HG03103 (cell line): ENCODE results near the gene FAAH.
"Not testable (repeated sequence)": the region's sequence is repeated elsewhere in the genome, so short reads cannot be mapped to it uniquely, and the experiment has no call there.

Experiments
- ATAC-seq: cut with Tn5 transposase; IDR thresholded peaks from one replicate; pipeline ENCODE4 v1.9.1; 2021; ENCODE audit warnings: low read depth; ENCODE audit not compliant: unreplicated experiment

The FAAH gene

GRCh38 chr1:46394108-46394871 is at the start of gene FAAH:
FAAH (plus strand) TSS chr1:46394317; CDS start chr1:46394349, 32 bp downstream.
- ATAC-seq, result no peak

DNA sequence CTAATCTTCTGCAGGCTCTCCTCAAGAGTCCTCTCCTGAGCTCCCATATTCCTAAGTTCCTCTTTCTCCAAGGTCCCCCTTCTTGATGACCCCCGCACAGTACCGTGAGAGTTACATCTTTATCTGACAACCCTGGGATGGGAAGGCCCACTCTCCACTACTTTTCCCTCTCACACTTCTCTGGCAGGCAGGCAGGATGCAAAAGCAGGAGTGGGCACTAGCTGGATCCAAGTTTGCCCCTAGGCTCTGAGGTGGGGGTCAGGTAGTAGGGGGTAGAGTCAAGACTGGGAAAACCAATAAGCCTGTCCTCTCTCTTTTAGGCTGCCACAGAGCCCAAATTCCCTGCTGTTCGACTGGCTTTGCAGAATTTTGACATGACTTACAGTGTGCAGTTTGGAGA is 49.6 kb upstream of the FAAH start:
- no peak for ATAC-seq

GRCh38 chr1:46345281-46345680 is 48.8 kb upstream of the FAAH start:
- ATAC-seq, result no peak

DNA sequence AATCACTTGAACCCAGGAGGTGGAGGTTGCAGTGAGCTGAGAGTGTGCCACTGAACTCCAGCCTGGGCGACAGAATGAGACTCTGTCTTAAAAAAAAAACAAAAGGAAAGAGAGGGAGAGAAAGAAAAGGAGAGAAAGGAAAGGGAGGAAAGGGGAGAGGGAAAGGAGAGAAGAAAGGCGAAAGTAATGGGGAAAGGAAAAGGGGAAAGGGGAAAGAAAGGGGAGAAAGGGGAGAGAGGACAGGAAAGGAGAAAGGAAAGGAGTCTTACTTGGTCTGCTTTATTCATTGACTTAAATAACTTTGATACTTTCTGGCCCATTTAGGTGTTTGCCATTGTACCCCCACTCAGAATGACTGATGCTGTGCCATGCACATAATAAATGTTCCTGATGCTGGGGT is 41.8 kb upstream of the FAAH start:
- ATAC-seq, result no peak

DNA sequence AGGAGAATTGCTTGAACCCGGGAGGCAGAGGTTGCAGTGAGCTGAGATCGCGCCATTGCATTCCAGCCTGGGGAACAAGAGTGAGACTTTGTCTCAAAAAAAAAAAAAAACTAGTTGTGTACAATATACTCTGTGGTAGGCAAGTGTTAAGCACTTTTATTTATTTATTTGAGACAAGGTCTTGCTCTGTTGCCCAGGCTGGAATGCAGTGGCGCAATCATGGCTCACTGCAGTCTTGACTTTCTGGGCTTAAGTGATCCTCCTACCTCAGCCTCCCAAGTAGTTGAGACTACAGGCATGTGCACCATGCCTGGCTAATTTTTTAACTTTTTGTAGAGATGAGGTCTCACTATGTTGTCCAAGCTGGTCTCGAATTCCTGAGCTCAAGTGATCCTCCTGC is 38.2 kb upstream of the FAAH start:
- ATAC-seq, result not testable (repeated sequence)

DNA sequence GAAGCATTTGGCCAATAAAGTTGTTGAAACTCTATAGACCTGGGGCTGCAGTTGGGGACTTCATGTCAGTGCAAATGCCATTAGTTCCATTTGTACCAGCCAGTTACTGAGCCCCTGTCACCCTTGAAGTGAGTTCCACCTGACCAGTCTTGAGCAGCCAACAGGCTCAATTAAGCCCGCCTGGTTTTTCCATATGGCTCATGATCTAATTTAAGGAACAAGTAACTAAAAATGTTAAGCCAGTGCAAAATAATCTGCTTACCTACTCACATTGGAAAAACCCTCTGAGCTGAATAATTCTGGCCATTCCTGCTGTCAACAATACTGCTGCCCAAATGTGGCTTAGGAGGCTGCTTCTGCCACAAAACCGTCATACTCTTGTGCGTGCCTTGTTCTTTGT is 32.0 kb upstream of the FAAH start:
- ATAC-seq, result no peak

DNA sequence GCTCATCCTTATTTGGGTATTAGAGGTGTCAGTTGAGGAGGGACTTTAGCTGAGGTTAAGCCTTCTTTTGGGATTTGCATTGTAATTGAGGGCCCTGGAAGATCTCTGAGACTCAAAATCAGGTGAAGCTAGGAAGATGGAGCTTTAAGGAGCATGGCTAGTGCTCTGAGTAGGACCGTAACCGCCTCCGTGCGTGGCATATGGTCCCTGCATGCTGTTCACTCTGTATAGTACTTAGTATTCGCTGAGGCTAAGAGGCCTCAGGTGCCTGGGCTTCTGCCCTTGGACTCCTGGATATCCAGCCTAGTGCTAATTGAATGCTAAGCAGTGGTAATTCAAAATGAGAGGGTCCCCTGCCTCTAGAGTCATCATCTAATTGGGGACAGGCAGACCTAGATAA is 31.0 kb upstream of the FAAH start:
- no peak for ATAC-seq

DNA sequence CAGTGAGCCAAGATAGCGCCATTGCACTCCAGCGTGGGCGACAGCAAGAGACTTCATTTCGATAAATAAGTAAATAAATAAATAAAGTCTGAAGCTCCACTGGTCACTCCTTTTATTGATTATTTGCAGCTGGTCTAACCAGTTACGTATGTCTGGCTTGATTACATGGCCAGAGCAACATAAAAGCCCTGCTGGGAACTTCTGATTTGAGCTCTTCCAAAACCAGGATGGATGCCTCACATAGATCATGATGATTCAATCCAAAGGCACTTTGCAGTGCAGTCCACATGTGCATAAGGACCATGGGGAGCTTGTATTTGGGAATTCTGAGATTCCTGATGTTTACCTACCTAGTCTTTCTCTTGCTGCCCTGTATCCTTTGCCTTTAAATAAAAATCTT is 29.5 kb upstream of the FAAH start:
- no peak for ATAC-seq

GRCh38 chr1:46365796-46366195 is 28.3 kb upstream of the FAAH start:
- ATAC-seq, result not testable (repeated sequence)

DNA sequence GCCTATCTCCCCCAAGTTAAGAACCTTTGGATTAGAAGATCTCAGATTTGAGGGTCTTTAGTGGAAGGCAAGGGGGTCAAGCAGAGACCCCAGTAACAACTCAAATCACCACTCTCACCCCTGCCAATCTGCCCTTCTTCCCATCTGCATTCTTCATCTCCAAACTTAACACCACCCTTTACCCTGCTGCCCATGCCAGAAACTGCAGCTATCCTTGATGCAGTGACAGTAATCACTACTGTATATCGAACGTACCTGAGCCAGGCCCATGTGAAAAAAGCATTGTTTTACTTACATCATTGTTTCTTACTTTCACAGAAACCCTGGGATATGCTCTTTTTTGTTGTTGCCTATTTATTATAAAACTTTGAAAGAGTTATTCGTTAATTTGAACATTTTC is 27.0 kb upstream of the FAAH start:
- ATAC-seq, result no peak

DNA sequence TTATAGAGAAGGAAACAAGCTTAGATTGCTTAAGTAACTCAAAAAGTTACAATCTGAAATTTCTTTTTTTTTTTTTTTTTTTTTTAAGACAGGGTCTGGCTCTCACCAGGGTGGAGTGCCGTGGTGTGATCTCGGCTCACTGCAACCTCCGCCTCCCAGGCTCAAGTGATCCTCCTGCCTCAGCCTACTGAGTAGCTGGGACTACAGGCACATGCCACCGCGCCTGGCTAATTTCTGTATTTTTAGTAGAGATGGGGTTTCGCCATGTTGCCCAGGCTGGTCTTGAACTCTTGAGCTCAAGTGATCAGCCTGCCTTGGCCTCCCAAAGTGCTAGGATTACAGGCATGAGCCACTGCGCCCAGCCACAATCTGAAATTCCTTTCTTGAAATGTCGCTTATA is 26.4 kb upstream of the FAAH start:
- not testable (repeated sequence) for ATAC-seq

DNA sequence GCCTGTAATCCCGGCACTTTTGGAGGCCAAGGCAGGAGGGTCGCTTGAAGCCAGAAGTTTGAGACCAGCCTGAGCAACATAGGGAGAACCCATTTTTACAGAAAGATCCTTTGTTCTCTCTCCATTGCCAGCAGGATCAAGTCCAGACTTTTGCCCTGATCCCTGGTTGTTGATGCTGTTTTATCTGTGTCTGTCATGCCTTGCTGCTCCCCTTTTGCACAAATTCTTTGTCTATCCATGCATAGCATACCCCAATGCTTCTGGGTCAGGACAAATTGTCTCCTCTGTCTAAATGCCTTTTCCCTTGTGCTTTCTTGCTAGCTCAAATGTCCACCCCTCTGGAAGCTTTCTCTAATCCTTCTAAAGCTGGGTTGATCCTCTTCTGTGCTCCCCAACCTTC is 25.3 kb upstream of the FAAH start:
- no peak for ATAC-seq

DNA sequence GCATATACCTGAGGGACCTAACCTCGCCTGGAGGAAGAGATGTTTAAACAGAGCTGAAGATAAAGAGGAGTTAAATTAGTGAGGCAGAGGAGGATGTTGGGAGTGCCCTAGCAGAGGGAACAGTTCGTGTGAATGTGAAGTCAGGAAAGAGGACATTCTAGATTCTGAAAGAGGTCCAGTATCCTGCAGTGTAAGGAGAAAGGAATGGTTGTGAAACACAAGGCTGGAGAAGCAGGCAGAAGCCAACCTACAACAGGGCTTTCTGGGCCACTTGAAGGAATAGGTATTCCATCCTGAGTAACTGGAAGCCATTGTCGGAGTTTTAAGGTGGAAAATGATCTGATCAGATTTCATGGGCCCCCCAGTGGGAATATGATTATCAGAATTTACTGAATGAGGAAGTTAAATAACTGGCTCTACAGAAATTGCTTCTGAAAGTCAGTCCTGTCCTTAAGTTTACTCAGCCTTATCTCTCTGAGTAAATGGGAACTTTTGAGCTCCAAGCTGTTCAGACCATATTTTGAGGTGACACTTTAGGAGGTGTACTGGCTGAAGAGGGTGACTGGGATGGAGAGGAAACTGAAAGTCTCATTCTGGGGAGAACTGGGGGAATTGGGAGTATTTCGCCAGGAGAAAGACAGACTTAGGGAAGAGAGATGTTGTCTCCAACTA is 24.4 kb upstream of the FAAH start:
- ATAC-seq, result no peak

DNA sequence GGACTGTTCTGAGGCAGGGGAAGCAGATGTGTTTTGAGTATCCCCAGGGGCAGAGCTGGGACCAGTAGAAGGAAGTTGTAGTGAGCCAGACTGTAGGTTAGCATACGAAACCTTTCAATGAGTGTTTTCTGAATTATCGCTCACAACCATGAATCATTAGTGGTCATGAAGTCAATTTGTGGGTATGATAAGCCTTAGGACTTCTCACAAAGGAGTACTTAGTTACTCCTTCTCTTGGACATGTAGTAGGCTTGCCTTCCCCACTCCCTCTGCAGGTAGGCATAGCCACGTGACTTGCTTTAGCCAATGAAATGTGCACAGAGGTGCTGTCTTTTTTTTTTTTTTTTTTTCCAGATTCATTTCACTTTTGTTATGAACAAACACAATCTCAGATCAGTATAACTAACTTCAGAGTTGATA is 23.9 kb upstream of the FAAH start:
- ATAC-seq, result no peak

GRCh38 chr1:46372431-46372830 is 21.7 kb upstream of the FAAH start:
- no peak for ATAC-seq

DNA sequence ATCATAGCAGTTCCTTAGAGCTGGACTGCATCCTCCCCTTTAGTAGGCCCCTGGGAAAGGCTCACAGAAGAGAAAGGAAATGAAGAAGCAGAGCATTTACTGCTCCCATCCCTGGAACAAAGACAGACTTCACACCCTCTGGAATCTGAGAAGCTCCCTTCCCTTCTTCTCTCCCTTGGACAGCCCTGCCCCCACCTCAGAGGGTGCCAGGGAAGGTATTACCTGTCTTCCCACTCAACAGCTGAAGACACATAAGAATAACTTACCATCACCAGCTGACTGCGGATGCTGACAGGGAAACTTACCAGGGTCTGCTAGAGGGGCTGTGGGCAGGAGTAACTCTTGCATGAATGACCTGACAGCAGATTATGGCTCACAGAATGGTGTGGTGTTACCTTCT is 14.1 kb upstream of the FAAH start:
- ATAC-seq, result no peak

- no peak for ATAC-seq
Measured at GRCh38 chr1:46380508-46380907, 13.6 kb upstream of the FAAH start.

DNA sequence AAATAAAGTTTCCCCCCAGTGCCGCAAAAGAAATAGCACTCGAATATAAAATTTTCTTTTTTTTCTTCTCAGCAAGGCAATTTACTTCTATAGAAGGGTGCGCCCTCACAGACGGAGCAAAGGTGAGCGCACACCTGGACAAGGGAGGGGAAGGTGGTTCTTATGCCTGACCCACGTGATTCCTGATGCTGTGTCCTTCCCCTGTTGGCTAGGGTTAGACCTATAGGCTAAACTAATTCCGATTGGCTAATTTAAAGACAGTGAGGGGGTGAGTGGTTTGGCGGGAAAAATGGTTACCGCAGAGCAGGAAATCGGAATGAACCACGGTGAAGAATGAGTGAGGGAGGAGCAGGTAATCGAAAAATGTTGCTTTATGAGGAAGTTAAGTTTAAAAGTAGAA is 607 bp upstream of the FAAH start:
- ATAC-seq, result no peak

GRCh38 chr1:46394872-46395465 is 852 bp downstream of the FAAH start:
- no peak for ATAC-seq

DNA sequence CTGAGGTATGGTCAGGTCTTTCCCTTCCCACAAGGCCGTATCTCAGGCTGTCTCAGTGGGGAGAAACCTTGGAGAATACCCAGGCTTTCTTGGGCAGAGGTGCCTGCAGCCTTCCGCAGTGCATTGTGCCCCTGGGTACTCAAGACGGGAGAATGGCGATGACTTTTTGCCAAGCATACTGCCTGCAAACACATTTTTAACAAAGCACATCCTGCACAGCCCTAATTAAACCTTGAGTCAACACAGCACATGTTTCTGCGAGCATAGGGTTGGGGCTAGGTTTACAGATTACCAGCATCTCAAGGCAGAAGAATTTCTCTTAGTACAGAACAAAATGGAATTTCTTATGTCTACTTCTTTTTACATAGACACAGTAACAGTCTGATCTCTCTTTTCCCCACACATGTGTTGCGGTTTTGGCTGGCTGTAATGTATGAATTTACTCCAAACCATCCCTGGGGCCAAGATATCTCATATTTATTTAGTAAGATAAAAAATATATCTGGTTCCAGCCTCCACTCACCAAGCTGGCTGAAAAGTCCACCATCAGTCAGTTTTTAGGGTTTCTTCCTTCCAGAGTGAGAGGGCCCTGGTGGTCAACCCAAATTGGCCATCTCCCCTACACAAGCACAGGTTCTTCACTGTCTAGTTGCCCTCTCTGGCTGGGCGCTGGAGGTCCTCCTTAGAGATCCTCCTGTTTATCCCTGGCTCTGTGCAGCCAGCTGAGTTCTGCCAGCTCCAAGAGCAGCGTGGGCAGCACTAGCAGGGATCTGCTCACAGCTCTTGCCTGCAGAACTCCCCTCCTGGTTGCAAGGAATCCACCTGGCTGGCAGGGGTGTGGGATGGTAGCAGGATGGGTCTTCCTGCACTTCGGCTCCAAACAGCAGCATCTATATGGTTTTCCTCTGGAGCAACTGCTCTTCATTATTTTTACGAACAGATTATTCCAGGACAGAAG is 2.6 kb downstream of the FAAH start:
- ATAC-seq, result no peak

DNA sequence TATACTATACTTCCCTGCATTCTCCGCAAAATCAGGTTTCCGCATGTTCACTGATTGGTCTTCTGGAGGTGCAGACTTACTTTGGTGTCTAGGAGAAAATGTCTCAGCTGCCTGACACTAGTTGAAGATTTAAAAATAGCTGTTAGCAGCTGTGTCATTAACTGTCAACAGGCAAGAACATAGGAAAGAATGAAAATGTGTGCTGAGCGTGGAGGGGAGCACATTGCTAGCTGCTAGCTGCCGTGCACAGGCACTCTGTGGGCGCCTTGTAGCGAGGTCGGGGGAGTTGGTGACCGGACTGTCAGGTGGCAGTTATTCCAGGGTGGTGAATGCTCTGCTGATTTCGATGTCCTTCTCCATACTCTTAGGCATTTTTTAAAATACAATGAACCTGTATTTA is 5.2 kb downstream of the FAAH start:
- ATAC-seq, result no peak
